T-helper 1 cell treated with Interleukin-12 subunit alpha and Interleukin-12 subunit beta and Interleukin-4 antibody, amounts not matched to agents 30 μg/mL and 1 μg/mL, for 36 hours (primary cell): ENCODE data around the gene SPTB.

Experiments
- H3K27ac Mint-ChIP-seq: one replicate; pipeline ENCODE4 v1.8.0; 2021; ENCODE audit warnings: mild to moderate bottlenecking, mixed read lengths
- H3K27me3 Mint-ChIP-seq: one replicate; pipeline ENCODE4 v1.8.0; 2021; ENCODE audit warnings: low read depth, mixed read lengths
- H3K36me3 Mint-ChIP-seq: one replicate; pipeline ENCODE4 v1.8.0; 2021; ENCODE audit warnings: low read depth, mixed read lengths
- H3K4me1 Mint-ChIP-seq: one replicate; pipeline ENCODE4 v1.8.0; 2021; ENCODE audit warnings: low read depth, mixed read lengths
- H3K4me3 Mint-ChIP-seq: one replicate; pipeline ENCODE4 v1.8.0; 2021; ENCODE audit warnings: mild to moderate bottlenecking, moderate library complexity, mixed read lengths
- H3K9me3 Mint-ChIP-seq: one replicate; pipeline ENCODE4 v1.8.0; 2021; ENCODE audit warnings: mixed read lengths

The SPTB gene

DNA sequence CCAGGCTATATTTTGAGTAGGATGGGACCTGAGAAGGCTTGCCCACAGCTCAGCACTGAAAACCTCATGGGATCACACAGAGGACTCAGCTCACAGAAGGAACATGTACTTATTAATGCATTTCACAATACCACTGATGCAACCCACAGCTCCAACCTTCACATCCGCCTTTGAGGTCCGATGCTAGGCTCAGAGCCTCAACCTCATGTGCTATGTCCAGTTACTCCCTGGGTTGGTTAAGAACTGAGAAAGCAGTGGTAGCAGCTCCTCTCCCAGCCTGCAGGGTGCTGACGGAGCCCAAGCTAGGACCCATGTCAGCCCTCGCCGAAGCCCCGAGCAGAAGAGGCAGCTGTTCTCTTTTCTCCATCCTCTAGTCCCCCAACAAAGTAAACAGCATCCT, 52.9 kb downstream of the SPTB start:
- Mint-ChIP-seq H3K4me1 (no peaks in the 10 kb centered on the region), H3K27ac (no peak overlapping the region), H3K4me3 (no peak overlapping the region), H3K27me3 (peaks cover 42% of the 10 kb centered on the region), H3K9me3 (no peaks in the 10 kb centered on the region), H3K36me3 (no peaks in the 10 kb centered on the region)

DNA sequence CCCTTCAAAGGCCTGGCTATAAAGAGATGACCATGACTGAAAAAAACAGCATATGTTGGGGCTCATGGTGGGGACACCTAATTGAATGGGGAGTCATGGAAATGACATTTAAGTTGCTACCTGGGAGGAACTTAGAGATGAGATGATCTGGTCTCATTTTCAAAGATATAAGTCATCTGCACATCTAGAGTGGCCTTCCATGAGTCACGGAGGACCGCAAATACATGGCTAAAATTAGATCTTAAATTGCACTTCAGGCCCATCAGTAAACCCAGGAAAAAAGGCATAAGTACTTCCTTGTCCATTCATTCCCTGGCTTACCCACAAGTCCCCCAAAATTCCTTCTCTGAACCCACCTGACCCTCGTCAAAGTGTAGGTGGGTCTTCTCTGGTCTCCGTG, 53.4 kb downstream of the SPTB start:
- no peak overlapping the region for H3K27ac Mint-ChIP-seq

GRCh38 chr14:64825509-64825908, 54.2 kb downstream of the SPTB start:
- H3K4me3 Mint-ChIP-seq, result no peak overlapping the region
- no peaks in the 10 kb centered on the region for H3K4me1 Mint-ChIP-seq

More for the DNA sequence above, 53.4 kb downstream of the SPTB start:
- H3K27me3 Mint-ChIP-seq, result peaks cover 46% of the 10 kb centered on the region
- H3K9me3 Mint-ChIP-seq, result no peaks in the 10 kb centered on the region
- no peak overlapping the region for H3K4me3 Mint-ChIP-seq
- no peaks in the 10 kb centered on the region for H3K4me1 Mint-ChIP-seq
- H3K36me3 Mint-ChIP-seq, result no peaks in the 10 kb centered on the region

DNA sequence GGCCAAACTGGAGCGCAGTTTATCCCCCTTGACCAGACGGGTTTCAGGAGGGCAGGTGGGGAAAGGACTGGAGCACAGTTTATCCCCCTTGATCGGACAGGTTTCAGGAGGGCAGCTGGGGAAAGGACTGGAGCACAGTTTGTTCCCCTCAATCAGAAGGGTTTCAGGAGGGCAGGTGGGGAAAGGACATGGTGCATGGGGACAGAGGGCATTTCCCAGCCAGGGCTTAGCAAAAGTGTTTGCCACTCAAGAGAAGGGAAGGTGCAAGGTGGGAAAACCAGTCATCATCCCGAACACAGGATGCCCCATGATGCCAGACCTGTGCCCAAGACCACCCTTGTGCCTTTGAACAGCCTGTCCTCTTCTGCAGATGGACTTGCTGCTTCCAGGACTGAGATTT, 54.7 kb downstream of the SPTB start:
- no peaks in the 10 kb centered on the region for H3K9me3 Mint-ChIP-seq
- no peak overlapping the region for H3K27ac Mint-ChIP-seq
- H3K4me1 Mint-ChIP-seq, result no peaks in the 10 kb centered on the region
- H3K4me3 Mint-ChIP-seq, result no peak overlapping the region
- no peaks in the 10 kb centered on the region for H3K36me3 Mint-ChIP-seq
- H3K27me3 Mint-ChIP-seq, result peaks cover 51% of the 10 kb centered on the region

More at GRCh38 chr14:64825509-64825908, 54.2 kb downstream of the SPTB start:
- Mint-ChIP-seq H3K27ac (no peak overlapping the region), H3K27me3 (peaks cover 52% of the 10 kb centered on the region), H3K9me3 (no peaks in the 10 kb centered on the region), H3K36me3 (no peaks in the 10 kb centered on the region)

- Mint-ChIP-seq H3K4me1 (no peaks in the 10 kb centered on the region), H3K36me3 (no peaks in the 10 kb centered on the region), H3K9me3 (no peaks in the 10 kb centered on the region), H3K27me3 (peaks cover 47% of the 10 kb centered on the region), H3K27ac (no peak overlapping the region), H3K4me3 (no peak overlapping the region)
These were observed 55.2 kb downstream of the SPTB start for GRCh38 chr14:64824471-64824870.

GRCh38 chr14:64823305-64823861, 56.3 kb downstream of the SPTB start:
- Mint-ChIP-seq H3K4me1 (no peaks in the 10 kb centered on the region), H3K27me3 (peaks cover 49% of the 10 kb centered on the region), H3K36me3 (no peaks in the 10 kb centered on the region), H3K4me3 (peak overlapping the region; percentile 32), H3K9me3 (no peaks in the 10 kb centered on the region), H3K27ac (no peak overlapping the region)

GRCh38 chr14:64821651-64822050, 58.1 kb downstream of the SPTB start:
- Mint-ChIP-seq H3K4me3 (no peak overlapping the region), H3K27ac (no peak overlapping the region), H3K9me3 (no peaks in the 10 kb centered on the region), H3K36me3 (no peaks in the 10 kb centered on the region), H3K4me1 (no peaks in the 10 kb centered on the region), H3K27me3 (peaks cover 47% of the 10 kb centered on the region)

GRCh38 chr14:64818151-64818550, 61.6 kb downstream of the SPTB start:
- no peaks in the 10 kb centered on the region for H3K9me3 Mint-ChIP-seq
- H3K36me3 Mint-ChIP-seq, result no peaks in the 10 kb centered on the region
- peaks cover 43% of the 10 kb centered on the region for H3K27me3 Mint-ChIP-seq
- no peak overlapping the region for H3K27ac Mint-ChIP-seq
- H3K4me1 Mint-ChIP-seq, result no peaks in the 10 kb centered on the region
- H3K4me3 Mint-ChIP-seq, result no peak overlapping the region

- no peaks in the 10 kb centered on the region for H3K36me3 Mint-ChIP-seq
- H3K27ac Mint-ChIP-seq, result no peak overlapping the region
- no peaks in the 10 kb centered on the region for H3K9me3 Mint-ChIP-seq
- peaks cover 46% of the 10 kb centered on the region for H3K27me3 Mint-ChIP-seq
- H3K4me1 Mint-ChIP-seq, result no peaks in the 10 kb centered on the region
- no peak overlapping the region for H3K4me3 Mint-ChIP-seq
These were observed 62.1 kb downstream of the SPTB start for GRCh38 chr14:64817631-64818030.

DNA sequence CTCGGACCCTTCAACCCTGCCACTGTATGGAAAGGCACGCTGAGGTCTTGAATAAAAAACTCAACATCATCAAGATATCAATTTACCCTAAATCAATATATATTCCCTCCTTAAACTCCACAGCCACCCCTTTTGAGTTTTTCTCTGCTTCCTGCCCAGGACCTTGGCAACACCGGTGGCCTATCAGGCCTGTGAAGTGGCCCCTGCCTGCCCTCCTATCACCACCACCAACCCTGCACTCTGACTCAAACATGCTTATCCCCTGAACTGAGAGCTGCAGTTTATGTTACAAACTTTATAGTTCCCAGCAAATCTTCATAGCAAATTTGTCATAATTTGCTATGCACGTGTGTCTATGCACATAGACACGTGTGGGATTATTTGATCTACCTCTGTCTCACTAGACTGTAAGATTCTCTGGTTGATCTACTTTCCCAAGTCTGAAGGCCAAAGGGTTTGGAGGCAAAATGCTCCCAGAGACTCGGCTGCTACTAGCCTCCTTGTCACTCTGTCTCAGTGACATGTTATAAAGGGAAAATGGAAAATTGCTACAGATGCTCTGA, 63.4 kb downstream of the SPTB start:
- no peak overlapping the region for H3K4me3 Mint-ChIP-seq
- H3K27ac Mint-ChIP-seq, result no peak overlapping the region
- H3K9me3 Mint-ChIP-seq, result no peaks in the 10 kb centered on the region
- peaks cover 51% of the 10 kb centered on the region for H3K27me3 Mint-ChIP-seq
- H3K36me3 Mint-ChIP-seq, result no peaks in the 10 kb centered on the region
- H3K4me1 Mint-ChIP-seq, result peaks cover 4% of the 10 kb centered on the region

GRCh38 chr14:64815257-64815656, 64.5 kb downstream of the SPTB start:
- Mint-ChIP-seq H3K27me3 (peaks cover 45% of the 10 kb centered on the region), H3K9me3 (no peaks in the 10 kb centered on the region), H3K36me3 (no peaks in the 10 kb centered on the region), H3K4me3 (no peak overlapping the region), H3K4me1 (peaks cover 4% of the 10 kb centered on the region), H3K27ac (no peak overlapping the region)

DNA sequence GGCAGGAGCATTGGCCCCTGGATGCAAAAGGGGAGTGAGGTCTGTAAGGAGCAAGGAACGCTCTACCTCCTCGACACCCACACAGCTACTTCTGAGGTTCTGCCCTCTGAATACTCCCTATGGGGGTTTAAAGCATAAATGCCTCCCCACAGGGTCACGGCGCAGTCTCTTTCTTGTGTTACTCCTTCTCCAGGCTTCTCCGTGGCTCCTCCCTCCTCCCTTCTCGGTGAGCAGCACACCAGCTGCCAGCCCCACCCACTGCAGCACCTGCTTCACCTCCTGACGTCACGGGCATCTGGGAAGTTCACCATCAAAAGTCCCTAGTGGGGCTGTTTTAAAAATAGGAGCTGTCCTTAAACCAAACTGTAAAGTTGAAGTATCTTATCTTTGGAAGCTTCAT, 67.3 kb downstream of the SPTB start:
- Mint-ChIP-seq H3K4me3 (no peak overlapping the region), H3K9me3 (no peaks in the 10 kb centered on the region), H3K4me1 (peaks cover 4% of the 10 kb centered on the region), H3K36me3 (no peaks in the 10 kb centered on the region), H3K27ac (no peak overlapping the region), H3K27me3 (peaks cover 31% of the 10 kb centered on the region)

DNA sequence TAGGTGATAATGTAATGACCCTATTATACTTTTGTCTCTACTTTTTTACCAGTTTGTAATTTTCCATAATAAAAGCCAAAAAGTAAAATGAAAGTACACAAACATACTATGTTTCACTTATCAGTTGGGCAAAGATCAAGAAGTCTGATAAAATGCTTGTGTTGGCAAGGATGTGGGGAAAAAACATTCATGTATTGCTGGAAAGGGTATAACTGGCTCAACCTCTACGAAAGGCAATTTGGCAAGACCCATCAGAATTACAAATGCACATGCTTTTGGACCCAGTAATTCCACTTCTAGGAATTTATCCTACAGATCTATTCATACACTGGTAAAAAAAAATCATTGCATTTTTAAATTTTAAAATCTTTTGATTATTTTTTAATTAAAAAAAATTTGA, 68.0 kb downstream of the SPTB start:
- peaks cover 29% of the 10 kb centered on the region for H3K27me3 Mint-ChIP-seq
- no peak overlapping the region for H3K27ac Mint-ChIP-seq
- no peaks in the 10 kb centered on the region for H3K36me3 Mint-ChIP-seq

GRCh38 chr14:64808449-64808848, 71.3 kb downstream of the SPTB start:
- Mint-ChIP-seq H3K4me3 (no peak overlapping the region), H3K27ac (no peak overlapping the region), H3K36me3 (no peaks in the 10 kb centered on the region), H3K4me1 (peaks cover 4% of the 10 kb centered on the region), H3K9me3 (no peaks in the 10 kb centered on the region), H3K27me3 (peaks cover 17% of the 10 kb centered on the region)

More for the DNA sequence above, 68.0 kb downstream of the SPTB start:
- no peaks in the 10 kb centered on the region for H3K9me3 Mint-ChIP-seq
- H3K4me1 Mint-ChIP-seq, result peaks cover 4% of the 10 kb centered on the region
- no peak overlapping the region for H3K4me3 Mint-ChIP-seq

GRCh38 chr14:64807551-64807950, 72.2 kb downstream of the SPTB start:
- peaks cover 15% of the 10 kb centered on the region for H3K27me3 Mint-ChIP-seq
- no peaks in the 10 kb centered on the region for H3K9me3 Mint-ChIP-seq
- H3K36me3 Mint-ChIP-seq, result no peaks in the 10 kb centered on the region
- H3K27ac Mint-ChIP-seq, result no peak overlapping the region
- H3K4me3 Mint-ChIP-seq, result no peak overlapping the region
- H3K4me1 Mint-ChIP-seq, result peaks cover 4% of the 10 kb centered on the region
